Measurements from ENCODE around the gene PCNX4.

Gene PCNX4

DNA sequence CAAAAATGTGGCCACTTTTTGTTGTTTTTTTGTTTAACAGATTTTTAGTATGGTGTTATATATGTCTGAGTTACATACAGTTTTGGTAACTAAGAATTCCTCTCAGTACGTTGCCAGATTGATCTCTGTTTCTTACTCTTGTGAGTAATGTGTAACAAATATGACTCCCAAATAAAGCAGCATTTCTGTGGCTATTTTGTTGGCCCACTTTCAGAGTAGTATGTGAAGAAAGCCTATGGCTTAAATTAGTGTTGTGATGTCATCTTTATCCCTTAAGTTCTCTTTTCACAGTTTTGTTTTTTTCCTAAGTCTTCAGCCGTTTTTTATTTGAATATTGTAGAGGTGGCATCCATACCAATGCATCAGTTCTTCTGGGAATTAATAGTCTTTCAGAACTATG lies 10.7 kb downstream of the PCNX4 start:
- DNase-seq: no peak

DNA sequence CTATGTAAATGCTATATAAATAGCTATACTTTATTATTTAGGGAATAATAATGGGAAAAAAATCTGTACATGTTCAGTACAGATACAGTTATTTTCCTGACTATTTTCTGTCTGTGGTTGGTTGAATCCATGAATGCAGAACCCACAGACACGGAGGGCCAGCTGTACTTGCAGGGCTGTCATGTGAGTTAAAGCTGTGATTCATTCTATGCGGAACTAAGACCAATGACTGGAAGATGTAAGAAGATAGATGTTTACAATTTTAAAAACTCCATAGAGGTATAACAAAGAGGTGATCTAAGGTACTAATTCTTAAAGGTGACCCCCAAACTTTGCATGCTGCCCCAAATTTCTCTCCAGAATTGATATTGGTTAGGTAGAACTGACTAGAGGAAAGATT lies 14.6 kb downstream of the PCNX4 start:
- DNase-seq: no peak

DNA sequence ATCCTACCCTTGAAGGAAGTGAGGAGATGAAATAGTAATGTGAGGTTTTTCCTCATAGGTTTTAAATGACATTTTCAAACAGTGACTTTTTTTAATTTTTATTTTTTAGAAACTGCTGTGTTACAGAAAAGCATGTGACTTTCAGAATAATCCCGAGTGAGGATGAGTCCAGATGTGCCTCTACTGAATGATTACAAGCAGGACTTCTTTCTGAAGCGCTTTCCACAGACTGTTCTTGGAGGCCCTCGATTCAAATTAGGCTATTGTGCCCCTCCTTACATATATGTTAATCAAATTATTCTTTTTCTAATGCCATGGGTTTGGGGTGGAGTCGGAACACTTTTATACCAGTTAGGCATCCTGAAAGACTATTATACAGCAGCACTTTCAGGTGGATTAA lies 15.8 kb downstream of the PCNX4 start:
- no peak for DNase-seq

DNA sequence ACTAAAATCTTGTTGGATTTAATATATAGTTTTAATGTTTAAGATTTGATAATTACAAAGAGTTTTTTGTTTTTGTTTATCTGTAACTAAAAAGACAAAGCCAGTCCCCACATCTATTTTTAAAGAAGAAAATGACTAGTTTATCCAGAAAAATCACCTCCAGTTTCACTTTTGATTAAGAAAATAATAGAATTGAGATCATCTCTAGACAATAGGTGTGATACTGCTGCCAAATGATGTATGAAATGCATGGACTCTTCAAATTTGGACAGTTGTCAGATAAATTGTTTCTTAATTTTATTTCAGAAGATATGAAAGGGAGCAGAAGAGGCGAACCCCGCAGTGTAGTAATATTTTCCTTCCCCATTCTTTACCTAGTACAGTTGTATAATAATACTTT lies 20.0 kb downstream of the PCNX4 start:
- DNase-seq: no peak

DNA sequence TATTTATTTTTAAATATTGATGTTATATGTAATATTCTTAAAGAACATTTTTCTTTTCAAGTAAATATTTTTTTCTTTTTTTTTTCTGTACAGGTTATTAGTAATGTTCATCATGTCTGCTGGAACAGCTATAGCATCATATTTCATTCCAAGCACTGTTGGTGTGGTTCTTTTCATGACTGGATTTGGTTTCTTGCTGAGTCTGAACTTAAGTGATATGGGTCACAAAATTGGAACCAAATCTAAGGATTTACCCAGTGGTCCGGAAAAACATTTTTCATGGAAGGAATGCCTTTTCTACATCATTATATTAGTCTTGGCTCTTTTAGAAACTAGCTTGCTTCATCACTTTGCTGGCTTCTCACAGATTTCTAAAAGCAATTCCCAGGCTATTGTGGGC lies 23.2 kb downstream of the PCNX4 start:
- DNase-seq: no peak

DNA sequence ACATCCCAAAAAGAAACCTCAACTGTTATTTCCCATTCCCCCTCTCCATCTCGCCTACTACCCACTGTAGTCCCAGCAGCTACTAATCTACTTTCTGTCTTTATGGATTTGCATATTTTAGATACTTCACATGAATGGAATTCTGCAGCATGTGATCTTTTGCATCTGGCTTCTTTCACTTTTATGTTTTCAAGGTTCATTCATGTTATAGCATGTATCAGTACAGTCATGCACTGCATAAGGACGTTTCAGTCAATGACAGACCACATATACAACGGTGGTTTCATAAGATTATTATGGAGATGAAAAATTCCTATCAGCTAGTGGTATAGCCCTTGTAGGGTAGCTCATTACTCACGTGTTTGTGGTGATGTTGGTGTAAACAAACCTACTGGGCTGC lies 24.5 kb downstream of the PCNX4 start:
- DNase-seq: no peak

DNA sequence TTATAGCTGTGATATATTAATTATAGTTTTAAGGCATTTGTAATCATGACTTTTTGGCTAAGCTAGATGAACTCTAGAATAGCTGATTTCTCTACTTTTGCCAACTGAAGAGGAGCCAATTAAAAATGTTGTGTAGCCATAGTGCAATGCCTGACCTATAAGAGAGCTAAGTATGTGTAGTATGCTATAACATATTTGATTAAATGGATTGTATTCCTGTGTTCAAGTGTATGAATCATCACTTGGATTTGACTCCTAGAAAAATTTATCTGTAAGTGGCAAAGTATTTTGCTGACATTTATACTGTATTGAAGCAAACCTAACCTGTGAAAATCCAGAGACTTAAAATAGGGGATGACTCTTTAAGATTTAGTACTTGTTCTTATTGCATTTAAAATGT lies 34.2 kb downstream of the PCNX4 start:
- DNase-seq: no peak

DNA sequence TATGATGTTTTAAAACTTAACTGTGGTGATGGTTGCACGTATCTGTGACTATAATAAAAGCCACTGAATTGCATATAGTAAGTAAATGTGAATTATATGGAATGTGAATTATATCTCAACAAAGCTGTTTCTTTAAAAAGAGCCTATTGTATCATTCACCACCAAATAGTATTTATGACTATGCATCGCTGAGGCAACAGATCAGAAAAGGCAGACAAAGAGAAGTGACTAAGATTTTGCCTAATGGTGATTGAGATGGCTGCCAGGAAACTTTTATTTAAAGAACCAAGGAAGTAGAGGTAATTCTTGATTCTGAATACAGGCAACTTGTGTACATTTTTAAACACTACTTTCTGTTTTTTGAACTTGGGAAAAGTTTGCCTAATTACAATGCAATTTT lies 41.8 kb downstream of the PCNX4 start:
- DNase-seq: no peak

DNA sequence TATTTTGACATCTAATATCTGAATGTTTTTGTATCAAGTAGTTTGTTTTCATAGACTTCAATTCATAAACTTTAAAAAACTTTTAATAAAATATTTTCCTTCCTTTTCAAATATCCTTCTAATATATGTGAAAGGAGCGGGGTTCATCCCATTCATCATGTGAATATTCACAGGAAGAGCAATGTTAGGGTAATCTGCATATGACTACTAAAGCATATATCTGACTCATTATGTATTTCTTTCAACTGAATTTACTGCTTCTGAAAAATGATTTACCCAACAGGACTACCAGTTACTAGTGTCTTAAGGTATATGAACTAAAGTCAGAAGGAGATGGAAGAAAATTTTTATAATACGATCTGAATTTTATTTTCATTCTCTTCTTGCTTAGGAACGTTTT lies 43.0 kb downstream of the PCNX4 start:
- no peak for DNase-seq

DNA sequence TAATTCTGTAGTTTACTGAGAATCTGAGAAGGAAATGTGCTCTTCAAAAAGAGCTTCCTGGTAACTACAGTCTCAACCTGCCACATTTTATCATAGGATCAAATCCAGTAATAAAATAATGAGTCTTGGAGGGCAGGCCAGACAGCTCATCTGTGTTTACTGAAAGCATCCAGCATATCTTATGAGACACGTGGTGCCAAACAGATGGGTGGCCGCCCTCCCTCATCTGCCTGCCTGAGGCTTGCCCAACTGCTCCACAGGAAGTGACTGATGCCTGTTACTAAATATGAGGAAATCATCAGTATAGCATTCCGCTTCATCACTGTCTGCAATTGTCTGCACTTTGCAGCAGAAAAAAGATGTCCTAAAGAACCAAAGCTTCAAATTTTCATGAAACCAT lies 60.0 kb downstream of the PCNX4 start:
- DNase-seq: no peak

DNA sequence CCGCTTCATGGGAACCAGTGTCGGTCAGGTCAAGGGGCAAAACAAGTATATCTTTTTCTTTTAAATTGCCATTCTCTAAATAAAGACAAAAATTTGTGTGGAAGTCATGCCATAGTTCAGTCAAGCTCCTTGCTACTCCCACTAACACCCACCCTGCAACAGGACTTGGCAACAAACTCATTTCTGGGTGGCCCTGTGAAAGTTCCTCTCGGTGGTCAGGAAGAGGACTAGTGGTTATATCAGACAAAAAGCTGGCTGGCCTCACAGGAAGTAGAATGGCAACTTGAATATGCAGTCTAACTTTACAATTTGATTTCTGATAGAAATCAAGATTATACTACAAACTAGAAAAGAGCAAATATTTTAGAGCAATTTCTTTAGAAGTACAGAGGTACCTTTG lies 62.3 kb downstream of the PCNX4 start:
- no peak for DNase-seq

DNA sequence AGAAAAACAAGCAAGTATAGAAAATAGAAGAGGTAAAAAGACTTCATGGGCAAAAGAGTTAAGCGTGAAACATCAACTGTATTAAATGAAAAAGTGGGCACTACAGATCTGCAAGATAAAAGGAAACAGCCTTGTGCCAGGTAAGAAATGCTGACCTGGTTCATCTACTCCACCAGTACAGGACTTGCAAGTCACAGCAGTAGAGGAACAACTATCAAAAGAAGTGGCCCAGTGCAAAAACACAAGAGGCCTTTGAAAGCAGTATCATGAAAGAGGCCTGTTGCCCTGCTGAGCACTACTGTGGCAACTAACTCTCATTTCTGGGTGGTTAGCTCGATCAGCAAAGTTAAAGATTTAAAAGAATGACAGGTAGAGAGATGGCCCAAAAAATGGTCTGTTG lies 62.9 kb downstream of the PCNX4 start:
- DNase-seq: no peak

DNA sequence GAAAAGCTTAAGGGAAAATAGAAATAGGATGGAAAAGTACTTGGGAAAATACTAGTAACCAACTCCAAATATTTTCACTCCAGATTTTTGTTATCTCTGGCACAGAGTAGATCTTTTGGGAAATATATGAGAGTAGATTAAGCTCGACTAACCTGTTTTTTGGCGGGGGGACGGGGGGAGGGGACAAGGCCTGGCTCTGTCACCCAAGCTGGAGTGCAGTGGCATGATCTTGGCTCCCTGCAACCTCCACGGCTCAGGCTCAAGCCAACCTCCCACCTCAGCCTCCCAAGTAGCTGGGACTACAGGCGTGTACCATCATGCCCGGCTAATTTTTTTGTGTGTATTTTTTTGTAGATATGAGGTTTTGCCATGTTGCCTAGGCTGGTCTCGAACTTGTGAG lies 68.7 kb downstream of the PCNX4 start:
- no peak for DNase-seq

DNA sequence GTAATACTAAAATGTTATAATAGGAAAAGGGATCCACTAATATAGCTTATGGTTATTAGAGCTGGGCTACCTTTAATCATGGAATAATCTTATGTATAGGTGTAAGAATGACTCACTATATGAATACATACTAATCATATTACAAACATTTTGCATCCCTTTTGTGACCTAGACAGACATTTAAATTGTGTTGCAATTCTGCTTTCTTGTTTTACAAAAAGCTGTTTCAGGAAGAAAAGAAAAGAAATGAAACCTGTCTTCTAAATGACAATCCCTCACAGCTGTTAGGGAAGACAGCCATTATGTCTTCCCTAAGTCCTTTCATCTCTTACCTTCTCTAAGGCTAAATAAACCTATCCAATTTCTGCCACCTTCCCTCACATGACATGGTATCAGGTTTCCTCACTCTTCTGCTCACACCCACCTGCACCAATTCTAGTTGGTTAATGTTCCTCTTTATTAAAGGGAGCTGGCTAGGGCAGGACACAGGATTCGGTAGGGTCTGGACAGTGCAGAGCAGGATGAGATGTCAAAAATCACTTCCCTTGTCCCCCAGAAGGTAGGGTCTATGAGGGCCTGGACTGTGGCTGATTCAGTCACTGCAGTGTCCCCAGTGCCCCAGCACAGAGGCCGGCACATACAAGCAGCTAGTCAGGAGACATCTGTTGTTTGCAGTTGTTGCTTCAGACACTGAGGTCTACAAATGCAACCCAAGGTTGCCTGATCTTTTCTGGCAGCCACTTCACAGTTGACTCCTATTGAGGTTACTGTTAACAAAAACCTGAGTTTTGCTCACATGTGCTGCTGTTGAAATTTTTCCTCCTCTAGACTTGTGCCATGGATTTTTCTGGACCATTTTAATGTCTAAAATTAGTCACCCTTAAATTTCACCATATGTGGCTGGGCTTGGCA lies 69.7 kb downstream of the PCNX4 start:
- DNase-seq: peak; percentile 70

DNA sequence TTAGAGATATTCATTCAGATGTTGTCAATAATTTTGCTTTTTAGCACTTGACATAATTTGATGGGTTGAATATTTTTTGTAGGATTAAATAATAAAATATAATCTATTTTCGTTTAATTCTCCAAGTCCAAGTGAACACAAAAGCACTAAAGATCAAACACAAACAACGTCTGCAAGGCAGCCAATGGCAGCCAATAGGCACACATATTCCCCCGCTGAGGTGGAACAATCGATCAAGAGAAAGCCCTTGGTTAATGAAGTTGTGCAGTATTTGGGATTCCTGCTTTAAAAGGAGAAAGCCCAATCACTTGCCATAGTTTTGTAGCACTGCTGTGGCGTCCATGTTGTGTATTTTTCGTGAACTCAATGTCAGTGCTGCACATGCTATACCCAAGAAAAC lies 72.0 kb downstream of the PCNX4 start:
- peak; percentile 41 for DNase-seq

DNA sequence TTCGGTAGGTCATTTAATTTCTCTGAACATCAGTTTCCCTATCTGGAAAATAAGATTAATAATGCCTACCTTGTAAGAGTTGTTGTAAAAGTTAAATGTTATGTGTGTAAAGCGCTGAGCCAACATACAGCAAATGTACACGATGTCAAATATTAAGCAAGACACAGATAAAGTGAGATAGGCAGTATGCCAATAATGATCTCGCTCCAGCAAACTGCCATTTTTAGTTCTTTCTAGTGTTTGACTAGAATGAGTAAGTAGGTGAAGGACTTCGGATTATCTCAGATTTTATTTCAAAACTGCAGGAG lies 72.6 kb downstream of the PCNX4 start:
- no peak for DNase-seq

DNA sequence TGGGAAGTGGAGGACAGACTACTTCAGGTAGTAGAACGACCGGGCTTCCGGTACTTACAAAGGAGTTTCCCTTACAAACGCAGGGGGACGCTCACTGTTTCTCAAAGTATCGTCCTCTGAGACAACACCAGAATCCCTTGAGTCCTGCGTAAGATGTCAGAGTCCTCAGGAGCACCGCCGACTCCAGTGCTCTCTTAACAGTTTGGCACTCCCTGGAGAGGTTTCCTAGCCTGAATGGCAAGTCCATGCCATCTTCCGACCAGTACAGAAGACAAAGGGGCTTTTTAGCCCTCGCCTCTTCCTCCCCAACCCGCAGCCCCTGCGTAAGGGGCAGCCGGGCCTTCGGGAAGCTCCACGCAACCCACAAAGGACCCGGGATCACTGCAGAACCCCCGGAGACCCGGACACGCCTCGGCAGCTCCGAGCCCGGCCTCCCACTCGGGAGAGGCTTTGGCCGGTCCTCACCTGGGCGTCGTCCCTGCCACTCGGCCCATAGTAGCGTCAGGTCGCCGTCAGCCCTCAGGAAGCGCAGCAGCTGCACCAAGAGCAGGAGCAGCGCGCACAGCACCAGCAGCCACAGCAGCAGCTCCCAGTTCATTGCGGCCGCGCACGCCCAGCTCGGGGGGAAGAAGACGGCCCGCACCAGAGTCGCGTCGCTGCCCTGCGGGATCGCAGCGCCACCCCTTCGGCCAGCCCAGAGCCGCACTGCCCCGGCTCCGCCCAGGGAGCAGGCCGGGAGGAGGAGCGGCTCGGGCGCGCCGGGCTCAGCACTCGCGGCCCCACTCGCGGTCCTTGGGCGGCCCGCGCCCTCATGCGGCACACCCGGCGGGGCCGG lies 73.2 kb downstream of the PCNX4 start, which contains the start of gene DHRS7:
Gene DHRS7 (minus strand): TSS at position 687 of the 835 bp plus-strand sequence. CDS start 89 bp downstream, at position 598.
- DNase-seq: peak; percentile 82

DNA sequence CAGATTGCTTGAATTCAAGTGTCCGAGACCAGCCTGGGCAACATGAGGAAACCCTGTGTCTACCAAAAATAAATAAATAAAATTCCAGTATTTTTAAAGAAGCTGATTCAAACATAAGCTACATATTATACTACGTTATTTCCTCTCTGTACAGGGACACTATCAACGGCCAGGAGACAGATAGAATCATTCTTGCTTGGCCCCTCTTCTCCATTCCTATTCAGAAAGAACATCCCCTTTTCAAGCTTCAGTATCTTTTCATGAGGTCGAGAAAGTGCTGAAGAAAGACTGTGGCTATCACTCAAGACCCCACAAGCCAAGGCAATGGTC lies 73.8 kb downstream of the PCNX4 start:
- DNase-seq: no peak

DNA sequence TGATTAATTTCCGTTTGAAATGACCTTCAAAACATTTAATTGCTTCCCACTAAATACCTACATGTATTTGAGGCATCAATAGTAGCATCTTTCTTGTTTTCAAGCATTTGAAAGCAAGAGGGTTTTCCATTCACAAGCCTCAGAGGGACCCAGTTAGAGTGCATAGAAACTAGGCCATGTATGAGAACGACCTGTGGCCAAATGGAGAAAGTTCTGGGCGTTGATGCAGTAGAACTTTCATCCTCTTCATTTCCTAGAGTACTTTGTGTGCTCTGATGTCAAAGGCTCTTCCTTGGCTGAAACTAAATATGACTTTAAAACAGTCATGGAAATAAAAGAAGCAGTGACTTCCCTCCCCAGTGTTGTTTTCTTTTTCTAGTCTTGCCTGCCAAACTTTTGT lies 74.4 kb downstream of the PCNX4 start:
- no peak for DNase-seq

DNA sequence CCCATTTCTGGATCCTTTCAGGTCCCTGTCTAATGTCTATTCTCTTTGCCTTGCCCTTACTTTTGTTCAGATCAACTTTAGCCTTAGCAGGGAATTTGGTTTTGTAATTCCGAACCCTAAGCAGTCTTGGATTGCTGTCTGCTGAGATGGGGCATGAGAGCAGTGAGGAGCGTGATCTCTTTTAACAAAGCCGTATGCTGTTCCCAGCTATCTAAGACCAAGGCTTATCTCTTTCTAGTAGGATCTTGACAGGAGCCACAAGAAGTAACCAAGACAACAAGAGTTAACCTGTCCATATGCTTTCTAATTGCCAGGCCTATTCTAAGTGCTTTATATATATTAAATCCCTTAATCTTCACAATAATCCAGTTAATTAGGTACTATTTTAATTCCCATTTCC lies 78.0 kb downstream of the PCNX4 start:
- DNase-seq: no peak

DNA sequence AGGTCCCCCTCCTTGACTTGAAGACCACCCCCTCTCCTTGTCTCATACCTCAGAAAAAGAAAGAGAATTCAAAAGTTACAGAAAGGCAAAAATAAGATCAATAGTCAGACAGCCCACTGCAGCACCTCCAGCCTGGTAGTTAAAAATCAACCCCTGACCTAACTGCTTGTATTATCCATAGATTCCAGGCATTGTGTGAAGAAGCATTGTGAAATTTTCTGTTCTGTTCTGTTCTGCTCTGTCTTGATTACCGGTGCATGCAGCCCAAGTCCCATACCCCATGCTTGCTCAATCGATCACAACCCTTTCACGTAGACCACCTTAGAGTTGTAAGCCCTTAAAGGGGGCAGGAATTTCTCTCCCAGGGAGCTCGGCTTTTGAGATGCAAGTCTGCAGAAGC lies 79.2 kb downstream of the PCNX4 start:
- DNase-seq: no peak

DNA sequence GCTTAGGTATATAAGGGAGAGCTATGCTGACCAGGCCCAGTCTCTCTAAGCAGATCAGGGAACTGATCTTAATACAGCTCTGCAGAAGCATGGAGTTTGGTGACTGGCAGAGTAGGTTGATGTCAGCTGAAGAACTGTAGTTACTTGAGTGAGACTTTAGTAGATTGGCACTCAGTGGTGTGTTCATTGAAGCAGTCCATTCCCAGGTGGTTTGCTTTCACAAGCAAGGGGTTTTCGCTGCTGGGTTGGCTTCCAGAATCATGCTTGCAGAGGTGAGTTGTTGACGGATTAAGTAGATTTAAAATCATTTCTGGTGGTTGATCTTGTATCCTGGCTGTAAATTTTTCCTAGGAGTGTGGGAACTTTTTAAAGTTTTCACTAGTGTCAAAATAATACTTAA lies 80.0 kb downstream of the PCNX4 start:
- DNase-seq: no peak

DNA sequence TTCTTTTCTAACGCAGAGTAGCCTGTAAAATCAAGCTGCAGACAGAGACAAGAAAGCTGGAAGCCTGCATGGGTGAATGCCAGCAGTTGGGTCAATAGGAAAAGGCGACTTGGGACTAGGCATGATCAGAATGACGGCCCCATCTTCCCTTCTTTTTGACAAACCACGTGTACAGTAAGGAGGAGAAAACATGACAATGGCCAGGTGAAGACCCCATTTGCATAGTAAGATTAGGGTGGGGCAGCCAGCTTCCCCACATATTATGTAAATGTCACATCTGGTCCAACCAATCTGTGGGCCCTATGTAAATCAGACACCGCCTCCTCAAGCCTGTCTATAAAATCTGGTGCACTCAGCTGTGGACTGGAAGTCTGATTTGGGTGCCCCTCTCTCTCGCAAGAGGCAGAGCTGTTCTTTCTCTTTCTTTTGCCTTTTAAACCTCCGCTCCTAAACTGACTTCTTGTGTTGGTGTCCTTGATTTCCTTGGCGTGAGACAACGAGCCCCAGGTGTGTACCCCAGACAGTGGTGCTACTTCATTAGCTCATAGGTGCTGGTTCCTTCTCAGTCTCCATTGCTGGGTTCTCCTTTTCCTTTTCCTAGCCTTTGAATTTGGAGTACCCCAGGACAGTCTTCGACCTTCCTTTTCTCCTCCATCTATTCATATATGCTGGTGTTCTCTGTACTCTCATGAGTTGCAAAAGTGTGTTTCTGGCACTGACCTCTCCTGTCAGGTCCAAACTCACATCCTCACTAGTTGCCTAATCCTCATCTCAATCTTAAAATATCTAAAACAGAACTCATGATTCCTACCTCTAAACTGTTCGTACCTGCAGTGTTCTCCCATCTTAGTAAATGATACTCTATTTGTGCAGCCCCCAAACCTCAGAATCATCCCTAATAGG lies 82.9 kb downstream of the PCNX4 start:
- DNase-seq: no peak
